MM.1S (cell line): ENCODE results near the gene POU5F1.
"Not testable (repeated sequence)": the region's sequence is repeated elsewhere in the genome, so short reads cannot be mapped to it uniquely, and the experiment has no call there.

Experiments
- DNase-seq: peaks from one replicate; pipeline ENCODE4 v3.0.0-alpha.2; 2015
- H2AFZ ChIP-seq: fragments of 300-600 bp; sonication (generic); 2 replicates; pipeline ENCODE4 v1.6.0; 2016; ENCODE audit warnings: antibody characterized with exemption, low read length
- H3F3A ChIP-seq: fragments of 300-600 bp; sonication (generic); 2 replicates; pipeline ENCODE4 v1.6.1; 2016; ENCODE audit warnings: mild to moderate bottlenecking, antibody characterized with exemption, low read length, moderate library complexity, mixed read lengths; ENCODE audit not compliant: insufficient read depth
- H3K27ac ChIP-seq: fragments of 300-600 bp; sonication (generic); 2 replicates; pipeline ENCODE4 v1.5.1; 2016; ENCODE audit warnings: mild to moderate bottlenecking, low read length
- H3K27me3 ChIP-seq: fragments of 300-600 bp; sonication (generic); replicated peaks from 2 replicates; pipeline ENCODE4 v1.6.0; 2016; ENCODE audit warnings: low read length; ENCODE audit not compliant: insufficient read depth
- H3K36me3 ChIP-seq: fragments of 300-600 bp; sonication (generic); replicated peaks from 2 replicates; pipeline ENCODE4 v1.6.1; 2016; ENCODE audit warnings: mild to moderate bottlenecking, low read length, mixed read lengths; ENCODE audit not compliant: insufficient read depth
- H3K4me1 ChIP-seq: fragments of 300-600 bp; sonication (generic); 2 replicates; pipeline ENCODE4 v1.6.1; 2016; ENCODE audit warnings: low read length, mixed read lengths
- H3K4me2 ChIP-seq: fragments of 300-600 bp; sonication (generic); 2 replicates; pipeline ENCODE4 v1.6.0; 2016; ENCODE audit warnings: low read depth, low read length
- H3K4me3 ChIP-seq: fragments of 300-600 bp; sonication (generic); 2 replicates; pipeline ENCODE4 v1.5.1; 2016; ENCODE audit warnings: low read length, mixed read lengths
- H3K79me2 ChIP-seq: fragments of 300-600 bp; sonication (generic); 2 replicates; pipeline ENCODE4 v1.6.1; 2016; ENCODE audit warnings: mixed run types, low read length, mixed read lengths
- H3K9ac ChIP-seq: fragments of 300-600 bp; sonication (generic); 2 replicates; pipeline ENCODE4 v1.6.1; 2016; ENCODE audit warnings: low read length, mixed read lengths
- H3K9me2 ChIP-seq: fragments of 300-600 bp; sonication (generic); replicated peaks from 2 replicates; pipeline ENCODE4 v1.6.1; 2016; ENCODE audit warnings: mild to moderate bottlenecking, low read length, mixed read lengths; ENCODE audit not compliant: insufficient read depth
- H3K9me3 ChIP-seq: fragments of 300-600 bp; sonication (generic); replicated peaks from 2 replicates; pipeline ENCODE4 v1.6.1; 2016; ENCODE audit warnings: mild to moderate bottlenecking, low read length, mixed read lengths; ENCODE audit not compliant: insufficient read depth
- H4K20me1 ChIP-seq: fragments of 300-600 bp; sonication (generic); 2 replicates; pipeline ENCODE4 v1.6.1; 2016; ENCODE audit warnings: mild to moderate bottlenecking, low read length, moderate library complexity, mixed read lengths; ENCODE audit not compliant: insufficient read depth
- EZH2 ChIP-seq: fragments of 300-600 bp; sonication (generic); optimal IDR thresholded peaks from 2 replicates; pipeline ENCODE3; 2017; ENCODE audit warnings: low read depth, mild to moderate bottlenecking, antibody characterized with exemption, low read length, mixed read lengths
- EZH2phosphoT487 ChIP-seq: fragments of 300-600 bp; sonication (generic); IDR thresholded peaks from 2 replicates; pipeline ENCODE4 v1.6.1; 2018; ENCODE audit warnings: antibody characterized with exemption, low read length
- TF ChIP-seq, protein P1 (sequence below): fragments of 300-600 bp; sonication (generic); IDR thresholded peaks from 2 replicates; pipeline ENCODE4 v1.5.1; 2016; ENCODE audit warnings: antibody characterized with exemption, low read length, mixed read lengths

The POU5F1 gene

DNA sequence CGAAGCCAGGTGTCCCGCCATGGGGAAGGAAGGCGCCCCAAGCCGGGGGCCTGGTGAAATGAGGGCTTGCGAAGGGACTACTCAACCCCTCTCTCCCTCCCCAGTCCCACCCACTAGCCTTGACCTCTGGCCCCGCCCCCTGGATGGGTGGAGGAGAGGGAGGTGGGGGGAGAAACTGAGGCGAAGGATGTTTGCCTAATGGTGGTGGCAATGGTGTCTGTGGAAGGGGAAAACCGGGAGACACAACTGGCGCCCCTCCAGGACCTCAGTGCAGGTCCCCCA lies at the start of gene POU5F1:
TSS of gene POU5F1 (minus strand) at position 83 of the 282 bp plus-strand sequence. CDS start at position 21, 62 bp downstream.
- H3K27me3 ChIP-seq = no peaks in the 10 kb centered on the region
- no peak within 1 kb of the TSS for H3K9ac ChIP-seq
- H3K27ac ChIP-seq = no peak within 1 kb of the TSS
- no peak within 1 kb of the TSS for H3K4me3 ChIP-seq
- no peaks in the 10 kb centered on the region for H3K9me2 ChIP-seq
- DNase-seq = no peak
- TF ChIP-seq EZH2 = no peak
- TF ChIP-seq EZH2phosphoT487 = no peak
- TF ChIP-seq, protein P1, sequence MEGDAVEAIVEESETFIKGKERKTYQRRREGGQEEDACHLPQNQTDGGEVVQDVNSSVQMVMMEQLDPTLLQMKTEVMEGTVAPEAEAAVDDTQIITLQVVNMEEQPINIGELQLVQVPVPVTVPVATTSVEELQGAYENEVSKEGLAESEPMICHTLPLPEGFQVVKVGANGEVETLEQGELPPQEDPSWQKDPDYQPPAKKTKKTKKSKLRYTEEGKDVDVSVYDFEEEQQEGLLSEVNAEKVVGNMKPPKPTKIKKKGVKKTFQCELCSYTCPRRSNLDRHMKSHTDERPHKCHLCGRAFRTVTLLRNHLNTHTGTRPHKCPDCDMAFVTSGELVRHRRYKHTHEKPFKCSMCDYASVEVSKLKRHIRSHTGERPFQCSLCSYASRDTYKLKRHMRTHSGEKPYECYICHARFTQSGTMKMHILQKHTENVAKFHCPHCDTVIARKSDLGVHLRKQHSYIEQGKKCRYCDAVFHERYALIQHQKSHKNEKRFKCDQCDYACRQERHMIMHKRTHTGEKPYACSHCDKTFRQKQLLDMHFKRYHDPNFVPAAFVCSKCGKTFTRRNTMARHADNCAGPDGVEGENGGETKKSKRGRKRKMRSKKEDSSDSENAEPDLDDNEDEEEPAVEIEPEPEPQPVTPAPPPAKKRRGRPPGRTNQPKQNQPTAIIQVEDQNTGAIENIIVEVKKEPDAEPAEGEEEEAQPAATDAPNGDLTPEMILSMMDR = no peak
- no peak within 1 kb of the TSS for H2AFZ ChIP-seq
- H3K36me3 ChIP-seq = no peaks in the 10 kb centered on the region
- H3K4me1 ChIP-seq = no peaks in the 10 kb centered on the region
- no peaks in the 10 kb centered on the region for H3K79me2 ChIP-seq
- H4K20me1 ChIP-seq = no peaks in the 10 kb centered on the region
- H3K4me2 ChIP-seq = no peak within 1 kb of the TSS
- no peaks in the 10 kb centered on the region for H3K9me3 ChIP-seq
- H3F3A ChIP-seq = no peaks in the 10 kb centered on the region

DNA sequence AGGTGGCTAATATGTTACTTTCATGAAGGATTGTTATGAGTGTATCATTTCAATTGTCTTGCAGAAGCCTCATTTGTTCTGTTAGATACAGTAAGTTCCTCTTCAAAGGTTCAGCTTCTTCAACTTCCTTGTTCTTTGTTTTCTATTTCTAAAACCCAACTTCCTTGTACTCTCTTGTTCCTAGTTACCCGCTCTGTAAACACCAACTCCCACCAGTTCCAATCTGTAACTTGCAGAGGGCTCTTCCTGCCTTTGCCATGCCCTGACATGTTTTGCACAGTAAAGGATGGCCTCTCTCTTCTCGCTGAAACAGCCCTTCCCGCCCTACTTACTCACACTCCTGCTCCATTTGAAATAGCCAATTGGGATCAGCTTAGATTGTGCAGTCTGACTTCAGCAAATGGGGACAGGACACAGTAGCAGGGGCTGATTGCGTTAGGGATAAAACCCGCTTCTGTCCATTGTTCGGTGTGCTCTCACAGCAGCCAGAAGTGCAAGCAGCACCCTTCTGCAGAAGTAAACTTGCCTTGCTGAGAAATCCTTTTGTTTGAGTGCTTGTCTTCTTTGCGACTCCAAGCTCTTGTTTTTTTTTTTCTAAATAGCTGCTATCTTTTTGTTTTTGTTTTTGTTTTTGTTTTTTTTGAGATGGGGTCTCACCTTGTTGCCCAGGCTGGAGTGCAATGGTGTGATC lies 45.9 kb upstream of the POU5F1 start:
- H2AFZ ChIP-seq = no peak overlapping the region
- H3K4me2 ChIP-seq = no peak overlapping the region
- H3K36me3 ChIP-seq = no peaks in the 10 kb centered on the region
- H3K79me2 ChIP-seq = no peaks in the 10 kb centered on the region
- DNase-seq = no peak
- no peak overlapping the region for H3K4me3 ChIP-seq
- H3F3A ChIP-seq = no peaks in the 10 kb centered on the region
- no peaks in the 10 kb centered on the region for H3K4me1 ChIP-seq
- H3K9me2 ChIP-seq = no peaks in the 10 kb centered on the region
- no peak for TF ChIP-seq EZH2
- no peak overlapping the region for H3K27ac ChIP-seq
- no peak overlapping the region for H3K9ac ChIP-seq
- no peaks in the 10 kb centered on the region for H3K27me3 ChIP-seq
- no peaks in the 10 kb centered on the region for H3K9me3 ChIP-seq
- H4K20me1 ChIP-seq = no peaks in the 10 kb centered on the region

DNA sequence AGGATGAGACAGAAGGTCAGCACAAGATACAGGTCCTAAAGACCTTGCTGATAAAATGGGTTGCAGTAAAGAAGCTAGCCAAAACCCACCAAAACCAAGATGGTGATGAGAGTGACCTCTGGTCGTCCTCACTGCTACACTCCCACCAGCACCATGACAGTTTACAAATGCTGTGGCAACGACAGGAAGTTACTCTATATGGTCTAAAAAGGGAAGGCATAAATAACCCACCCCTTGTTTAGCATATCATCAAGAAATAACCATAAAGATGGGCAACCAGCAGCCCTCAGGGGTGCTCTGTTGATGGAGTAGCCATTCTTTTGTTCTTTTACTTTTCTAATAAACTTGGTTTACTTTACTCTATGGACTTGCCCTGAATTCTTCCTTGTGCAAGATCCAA lies 44.7 kb upstream of the POU5F1 start:
- H2AFZ ChIP-seq, H3K9ac ChIP-seq, DNase-seq, H4K20me1 ChIP-seq, H3K9me3 ChIP-seq, H3K4me1 ChIP-seq, H3K4me3 ChIP-seq, H3K36me3 ChIP-seq, H3K9me2 ChIP-seq, H3K27me3 ChIP-seq, H3K27ac ChIP-seq, H3F3A ChIP-seq, H3K4me2 ChIP-seq, H3K79me2 ChIP-seq: not testable (repeated sequence)

DNA sequence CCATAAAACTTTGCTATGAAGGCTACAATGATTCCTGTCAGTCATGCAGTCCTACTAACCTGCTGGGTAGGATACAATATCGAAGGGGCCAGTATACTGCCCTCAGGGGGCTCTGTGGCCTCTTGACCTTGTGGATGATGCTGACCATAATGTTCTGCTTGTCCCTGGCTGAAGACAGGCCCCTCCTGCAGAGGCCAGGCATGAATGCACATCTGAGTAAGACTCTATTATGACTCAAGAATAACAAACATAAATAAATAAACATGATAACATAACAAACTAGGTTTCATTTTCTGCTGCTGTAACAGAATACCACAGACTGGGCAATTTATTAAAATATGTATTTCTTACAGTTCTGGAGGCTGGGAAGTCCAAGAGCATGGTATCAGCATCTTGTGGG lies 44.0 kb upstream of the POU5F1 start:
- Histone ChIP-seq H3K9me2 (no peaks in the 10 kb centered on the region), H3K79me2 (no peaks in the 10 kb centered on the region), H3F3A (no peaks in the 10 kb centered on the region), H3K36me3 (no peaks in the 10 kb centered on the region), H2AFZ (no peak overlapping the region), H3K9me3 (no peaks in the 10 kb centered on the region), H3K4me3 (no peak overlapping the region), H3K27ac (no peak overlapping the region), H3K27me3 (no peaks in the 10 kb centered on the region), H3K4me2 (no peak overlapping the region), H3K4me1 (no peaks in the 10 kb centered on the region), H4K20me1 (no peaks in the 10 kb centered on the region), H3K9ac (no peak overlapping the region)
- DNase-seq = no peak
- TF ChIP-seq EZH2phosphoT487 = no peak
- TF ChIP-seq EZH2 = no peak
- TF ChIP-seq, protein P1 = no peak
